ENCODE data around the gene CYP26C1. TPM values are rescaled to one million over a fixed set of nuclear protein-coding genes. Genes with fewer than 3 reads are reported as not detected.

Gene CYP26C1
- total and polyA plus RNA-seq, 2 of the 4 experiments (the other 2 are of a cell fraction) = 0.02 TPM; not detected in 1

Other genes starting within 250 kb of the CYP26C1 start
- gene EXOC6, start 212.3 kb upstream of the CYP26C1 start, total RNA-seq (2012; rRNA removed) = 11.5 and 29.2 TPM in 2 replicates
- 3.8 and 4.5 TPM in 2 replicates for gene EXOC6, start 212.3 kb upstream of the CYP26C1 start, polyA plus RNA-seq (2012; rRNA removed)
- gene CYP26A1, start 13.1 kb downstream of the CYP26C1 start, total RNA-seq (2012; rRNA removed) = not detected in 2 replicates
- 0.15 TPM in 1 of 2 replicates, not detected in the other for gene CYP26A1, start 13.1 kb downstream of the CYP26C1 start, polyA plus RNA-seq (2012; rRNA removed)